RPMI7951 (cell line): Measurements from ENCODE around the gene TAB2. TPM values are rescaled to one million over a fixed set of nuclear protein-coding genes. Genes with fewer than 3 reads are reported as not detected.
A peak's percentile ranks its signal among the peaks of the same experiment; 100 is the strongest.
"Not testable (repeated sequence)": the region's sequence is repeated elsewhere in the genome, so short reads cannot be mapped to it uniquely, and the experiment has no call there.

Source experiments
- DNase-seq: peaks from one replicate; pipeline ENCODE4 v3.0.0-alpha.2; 2012; ENCODE audit warnings: low read depth
- total RNA-seq: library from RNA; depleted of rRNA; stranded (reverse); fragments of >200 nt; shearing (Covaris generic); gene quantifications from 2 replicates; pipeline ENCODE4 v1.2.3, GENCODE V29; 2014

Gene TAB2
- total RNA-seq, 1 experiment from 2014 or later = 46.7 TPM

DNA sequence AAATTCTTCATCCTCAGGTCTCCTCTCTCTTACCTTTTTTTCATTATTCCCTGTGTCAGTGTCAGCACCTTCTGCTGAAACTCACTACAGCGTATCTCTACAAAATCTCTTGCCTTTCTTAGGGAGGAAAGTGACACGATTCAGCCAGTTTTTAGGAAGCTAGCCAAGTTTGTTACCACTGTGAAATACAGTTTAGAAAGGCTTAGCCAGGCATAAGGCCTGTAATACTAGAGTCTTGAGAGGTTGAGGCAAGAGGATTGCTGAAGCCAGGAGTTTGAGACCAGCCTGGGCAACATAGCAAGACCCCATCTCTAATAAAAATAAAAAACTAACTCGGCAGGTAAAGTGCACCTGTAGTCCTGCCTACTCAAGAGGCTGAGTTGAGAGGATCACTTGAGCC lies 16.7 kb downstream of the TAB2 start:
- DNase-seq = peak; percentile 81

DNA sequence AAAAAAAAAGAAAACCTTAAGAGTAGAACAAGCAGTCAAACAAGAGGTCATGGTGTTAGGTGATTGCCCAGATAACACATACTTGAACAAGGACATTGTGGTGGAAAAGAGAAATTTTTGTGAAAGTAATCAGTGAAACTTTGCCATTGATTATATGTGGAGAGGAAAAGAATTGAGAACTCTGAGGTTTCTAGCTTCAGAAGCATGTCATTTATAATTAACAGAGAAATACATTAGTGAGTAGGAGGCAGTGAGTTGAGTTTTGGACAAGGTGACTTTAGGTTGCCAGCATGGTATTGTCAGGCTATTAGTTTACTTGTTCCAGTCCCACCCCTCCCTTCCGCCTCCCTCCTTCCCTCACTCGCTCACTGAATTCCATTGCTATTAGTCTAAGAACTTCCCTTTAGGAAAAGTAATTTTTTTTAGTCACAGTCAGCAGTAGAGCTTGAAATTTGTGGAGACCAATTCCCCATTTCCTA lies 17.2 kb downstream of the TAB2 start:
- DNase-seq = peak; percentile 78

DNA sequence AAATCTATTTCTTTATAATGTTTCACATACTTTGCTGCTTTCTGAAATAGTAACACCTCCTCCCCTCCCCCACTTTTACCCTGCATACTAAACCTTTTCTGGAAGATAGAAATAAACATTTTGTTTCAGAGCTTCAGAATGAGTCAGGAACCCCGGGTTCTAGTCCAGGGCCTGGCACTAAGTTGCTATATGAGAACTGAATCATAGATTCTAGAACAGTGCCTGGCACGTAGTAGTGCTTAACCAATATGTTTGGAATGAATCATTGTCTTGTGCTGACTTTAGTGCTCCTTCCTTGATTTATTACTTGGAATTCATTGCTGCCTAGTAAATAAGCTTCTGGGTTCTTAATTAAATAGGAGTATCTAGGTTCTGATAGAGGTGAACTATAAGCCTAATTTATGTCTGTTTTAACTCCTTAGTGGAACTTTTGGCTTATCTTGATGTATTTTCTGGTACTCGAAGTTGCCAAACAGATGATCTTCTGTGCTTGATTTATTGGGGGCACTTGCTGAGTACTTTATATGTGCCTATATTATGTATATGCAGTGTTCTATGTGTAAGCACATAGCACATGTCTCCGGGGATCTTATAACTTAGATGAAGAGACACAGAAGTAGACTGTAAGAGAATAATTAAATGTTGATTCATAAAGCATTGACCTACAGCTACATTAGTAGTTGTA lies 18.6 kb downstream of the TAB2 start:
- DNase-seq = peak; percentile 64

DNA sequence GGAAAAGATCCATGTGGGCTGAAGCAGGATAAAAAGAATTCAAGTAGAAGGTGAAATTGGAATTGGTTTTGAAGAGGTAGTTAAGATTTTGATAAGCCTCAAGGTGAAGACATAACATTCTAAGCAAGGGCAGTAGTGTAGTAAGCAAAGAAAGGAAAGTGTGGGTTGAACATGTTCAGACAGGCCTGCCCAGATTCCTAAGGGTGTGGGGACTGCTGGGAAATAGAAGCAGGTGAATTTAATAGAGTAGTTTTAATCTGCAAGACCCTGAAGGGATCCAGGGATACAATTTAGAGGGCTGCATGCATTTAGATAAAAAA lies 19.1 kb downstream of the TAB2 start:
- DNase-seq = no peak

DNA sequence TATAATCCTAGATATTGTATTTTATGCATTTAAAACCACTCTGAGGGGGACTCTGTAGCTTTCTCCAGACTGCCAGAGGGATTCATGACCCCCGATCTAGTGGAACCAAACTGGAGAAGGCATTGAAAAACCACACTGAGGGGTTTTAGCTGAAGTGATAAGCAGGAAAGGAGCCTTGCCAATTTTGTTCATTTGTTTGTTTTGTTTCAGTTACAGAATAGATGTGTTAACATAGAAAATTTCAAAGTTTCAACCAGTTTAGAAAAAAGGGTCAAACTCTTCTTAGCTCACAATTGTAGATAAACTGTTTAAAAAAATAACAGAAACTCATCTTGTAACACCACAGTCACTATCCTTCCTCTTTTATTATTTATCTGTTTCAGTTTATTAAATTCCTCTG lies 19.8 kb downstream of the TAB2 start:
- DNase-seq = no peak

DNA sequence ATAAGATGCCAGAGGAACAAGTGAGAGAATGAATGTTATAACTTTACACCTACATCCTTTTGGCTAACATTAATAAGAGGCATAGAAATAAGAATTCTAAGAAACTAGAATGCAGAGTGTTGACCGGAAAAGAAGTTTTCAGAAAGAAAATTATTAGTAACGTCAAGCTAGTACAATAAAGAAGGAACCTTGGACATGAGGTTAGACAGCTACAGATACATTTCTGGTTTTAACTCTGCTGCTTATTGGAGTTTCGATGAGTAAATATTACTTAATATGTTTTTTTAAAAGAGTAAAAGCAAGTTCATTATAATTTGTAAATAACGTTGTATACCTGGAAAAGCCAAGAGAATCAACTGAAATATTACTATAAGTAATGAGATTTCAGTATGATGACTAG lies 22.7 kb downstream of the TAB2 start:
- DNase-seq = no peak

DNA sequence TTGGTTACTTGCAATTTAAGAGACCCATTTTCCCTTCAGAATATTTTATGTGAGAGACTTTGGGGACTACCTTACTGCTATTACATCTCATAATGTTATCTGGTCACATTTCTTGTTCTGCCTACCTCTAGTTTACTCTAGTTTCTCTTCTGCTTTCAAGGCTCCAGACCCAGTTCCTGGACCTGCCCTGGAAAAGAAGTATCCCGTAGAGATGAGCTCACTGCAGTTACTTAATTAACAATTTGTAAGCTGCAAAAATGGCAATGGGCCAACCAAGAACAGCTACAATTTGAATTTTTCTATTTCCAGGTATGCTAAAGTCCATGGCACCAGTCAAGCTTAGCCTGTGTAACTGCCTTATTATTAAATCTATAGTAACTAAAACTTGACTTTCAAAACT lies 25.0 kb downstream of the TAB2 start:
- no peak for DNase-seq

DNA sequence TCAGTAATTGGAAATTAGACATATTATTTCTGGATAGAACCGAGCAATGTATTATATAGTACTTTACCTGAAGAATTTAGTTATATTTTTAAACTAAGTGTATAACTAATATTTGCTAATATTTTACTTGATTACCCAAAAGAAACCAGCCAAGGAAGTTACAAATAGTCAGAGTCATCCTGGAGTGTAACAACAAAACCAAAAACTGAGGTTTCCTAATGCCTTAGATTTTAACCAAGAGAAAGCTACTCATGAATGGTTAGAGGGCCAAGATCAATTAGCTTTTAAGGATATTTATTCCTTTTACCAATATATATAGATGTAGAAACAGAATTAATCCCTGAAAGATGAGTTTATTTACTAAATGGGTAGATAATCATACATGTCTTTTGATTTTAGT lies 26.0 kb downstream of the TAB2 start:
- no peak for DNase-seq

DNA sequence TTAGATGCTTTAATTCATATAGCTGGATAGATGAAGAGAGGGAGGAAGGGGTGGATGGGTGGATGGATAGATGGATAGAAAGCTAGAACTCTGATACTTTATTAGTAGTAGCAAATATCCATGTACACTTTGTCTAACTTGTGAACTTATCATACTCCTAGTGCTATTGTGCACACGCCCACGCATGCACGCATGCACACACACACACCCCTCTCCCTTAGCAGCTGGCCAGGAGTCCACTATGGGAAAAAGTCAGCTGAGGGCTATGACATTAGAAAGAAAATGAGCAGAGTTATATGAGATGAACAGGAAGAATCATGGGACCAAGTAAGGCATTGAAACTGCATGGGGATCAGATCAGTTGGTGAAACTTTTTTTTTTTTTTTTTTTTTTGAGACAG lies 28.6 kb downstream of the TAB2 start:
- DNase-seq = no peak

DNA sequence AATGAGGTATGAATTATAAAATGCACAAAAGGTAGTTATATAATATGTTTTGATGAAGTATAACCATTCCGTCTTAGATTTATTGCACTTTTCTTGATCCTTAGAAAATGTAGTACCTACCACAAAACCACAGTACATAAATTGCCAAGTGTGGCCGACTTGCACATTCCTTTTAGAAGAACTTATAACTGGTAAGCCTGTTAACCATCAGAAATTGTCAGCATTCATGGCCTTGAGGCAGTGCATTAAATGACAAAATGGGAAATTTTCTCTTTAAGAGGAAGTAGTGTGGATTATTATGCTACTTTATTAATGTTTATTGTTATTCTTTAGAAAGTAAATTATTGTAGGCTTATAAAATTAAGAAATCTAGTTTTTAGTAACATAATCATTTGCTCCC lies 29.6 kb downstream of the TAB2 start:
- DNase-seq = peak; percentile 48

DNA sequence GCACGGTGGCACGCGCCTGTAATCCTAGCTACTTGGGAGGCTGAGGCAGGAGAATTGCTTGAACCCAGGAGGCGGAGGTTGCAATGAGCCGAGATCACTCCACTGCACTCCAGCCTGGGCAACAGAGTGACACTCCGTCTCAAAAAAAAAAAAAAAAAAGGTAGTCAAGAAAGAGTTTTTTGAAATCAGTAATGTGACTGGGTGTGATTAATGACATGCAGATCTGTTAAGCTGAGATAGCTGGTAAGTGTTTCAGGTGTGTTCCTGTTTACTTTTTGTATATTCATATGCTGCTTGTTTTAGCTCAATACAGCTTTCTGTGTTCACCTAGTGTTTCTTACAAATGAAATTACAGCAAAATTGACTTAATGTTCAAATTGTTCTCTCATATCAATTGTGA lies 31.8 kb downstream of the TAB2 start:
- not testable (repeated sequence) for DNase-seq

DNA sequence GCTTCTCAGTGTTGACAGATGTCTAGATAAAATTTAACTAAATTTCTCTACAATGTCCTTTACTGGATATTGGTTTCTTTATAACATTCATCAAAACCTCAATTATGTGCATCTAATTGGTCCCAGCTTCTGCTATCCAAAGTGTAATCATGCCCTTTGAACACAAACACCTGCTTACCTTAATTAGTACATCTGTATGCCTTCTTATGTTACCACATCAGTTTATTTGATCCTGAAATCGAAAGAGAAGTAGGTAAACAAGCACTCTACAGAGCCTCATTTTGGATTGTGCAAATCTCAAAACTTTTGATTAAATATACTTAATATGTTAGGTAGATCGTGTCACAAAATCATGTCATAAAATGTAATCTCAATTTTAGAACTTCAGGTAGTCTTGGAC lies 36.5 kb downstream of the TAB2 start:
- DNase-seq = no peak

DNA sequence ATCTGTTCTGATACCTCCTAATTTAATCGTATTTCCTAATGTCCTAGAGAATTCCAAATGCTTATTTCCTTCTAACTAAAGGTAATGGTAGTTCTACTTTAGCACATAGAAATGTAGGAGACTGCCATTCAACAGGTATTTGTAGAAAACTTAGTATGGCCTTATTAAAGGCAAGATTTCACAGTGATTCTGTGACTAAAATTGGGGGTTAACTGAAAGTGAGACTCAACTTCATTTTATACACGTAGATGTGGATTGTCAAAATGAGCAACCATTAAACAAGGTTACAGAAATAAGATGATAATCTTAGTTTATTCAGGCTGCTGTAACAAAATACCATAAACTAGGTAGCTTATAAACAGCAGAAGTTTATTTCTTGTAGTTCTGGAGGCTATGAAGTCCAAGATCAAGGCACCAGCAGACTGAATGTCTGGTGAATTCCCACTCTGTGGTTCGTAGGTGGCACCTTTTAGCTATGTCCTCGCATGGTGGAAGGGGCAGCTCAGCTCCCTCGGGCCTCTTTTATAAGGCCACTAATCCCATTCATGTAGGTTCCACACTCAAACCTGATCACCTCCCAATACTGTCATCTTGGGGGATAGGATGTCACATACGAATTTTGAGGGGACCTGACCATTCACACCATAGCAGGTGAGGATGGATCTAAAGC lies 38.7 kb downstream of the TAB2 start:
- DNase-seq = no peak

DNA sequence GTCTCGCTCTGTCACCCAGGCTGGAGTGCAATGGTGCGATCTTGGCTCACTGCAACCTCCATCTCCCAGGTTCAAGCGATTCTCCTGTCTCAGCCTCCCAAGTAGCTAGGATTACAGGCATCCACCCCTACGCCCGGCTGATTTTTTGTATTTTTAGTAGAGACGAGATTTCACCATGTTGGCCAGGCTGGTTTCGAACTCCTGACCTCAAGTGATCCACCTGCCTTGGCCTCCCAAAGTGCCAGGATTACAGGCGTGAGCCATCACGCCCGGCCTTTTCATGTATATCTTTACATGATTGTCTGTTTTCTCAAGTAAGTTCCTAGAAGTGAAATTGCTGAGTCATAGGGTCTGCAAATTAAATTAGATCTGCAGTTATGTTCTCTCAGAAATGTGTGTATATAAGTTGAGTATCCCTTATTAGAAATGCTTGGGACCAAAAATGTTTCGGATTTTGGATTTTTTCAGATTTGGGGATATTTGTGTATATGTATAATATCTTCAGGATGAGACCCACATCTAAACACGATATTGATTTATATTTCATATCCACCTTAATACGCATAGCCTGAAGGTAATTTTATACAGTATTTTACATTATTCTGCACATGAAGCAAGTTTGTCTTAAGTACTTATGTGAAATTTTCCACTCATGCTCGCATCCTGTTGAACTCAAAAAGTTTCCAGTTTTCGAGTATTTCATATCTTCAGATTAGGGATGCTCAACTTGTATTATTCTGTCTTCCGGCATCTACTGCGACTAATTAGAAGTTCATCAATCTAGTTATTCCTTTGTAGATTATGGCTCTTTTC lies 40.4 kb downstream of the TAB2 start:
- no peak for DNase-seq

DNA sequence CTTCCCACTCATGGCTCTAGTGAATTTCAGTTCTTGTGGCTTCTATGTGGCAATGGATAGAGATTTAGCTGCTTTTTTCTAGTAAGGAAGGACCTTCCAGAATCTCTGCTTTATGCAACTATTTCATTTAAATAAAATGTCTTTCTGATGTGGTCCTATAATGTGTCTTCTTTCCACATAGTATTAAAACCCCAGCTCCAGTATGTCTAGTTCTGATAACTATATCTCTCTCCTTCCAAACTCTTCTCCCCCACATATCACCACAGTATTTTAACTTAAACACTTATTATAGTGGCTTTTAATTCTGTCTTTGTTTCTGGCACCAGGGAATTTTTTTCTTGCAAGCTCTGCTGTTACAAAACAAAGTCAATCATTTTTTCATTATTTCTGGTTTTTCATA lies 41.9 kb downstream of the TAB2 start:
- DNase-seq = no peak

DNA sequence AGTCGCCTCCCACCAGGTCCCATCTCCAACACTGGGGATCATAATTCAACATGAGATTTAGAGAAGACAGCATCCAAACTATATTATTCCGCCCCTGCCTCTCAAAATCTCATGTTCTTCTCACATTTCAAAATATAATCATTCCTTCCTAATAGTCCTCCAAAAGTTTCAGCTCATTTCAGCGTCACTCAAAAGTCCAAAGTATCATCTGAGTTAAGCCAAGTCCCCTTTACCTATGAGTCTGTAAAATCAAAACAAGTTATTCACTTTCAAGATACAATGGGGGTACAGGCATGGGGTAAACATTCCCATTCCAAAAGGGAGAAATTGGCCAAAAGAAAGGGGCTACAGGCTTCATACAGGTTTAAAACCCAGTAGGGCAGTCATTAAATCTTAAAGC lies 43.0 kb downstream of the TAB2 start:
- no peak for DNase-seq

DNA sequence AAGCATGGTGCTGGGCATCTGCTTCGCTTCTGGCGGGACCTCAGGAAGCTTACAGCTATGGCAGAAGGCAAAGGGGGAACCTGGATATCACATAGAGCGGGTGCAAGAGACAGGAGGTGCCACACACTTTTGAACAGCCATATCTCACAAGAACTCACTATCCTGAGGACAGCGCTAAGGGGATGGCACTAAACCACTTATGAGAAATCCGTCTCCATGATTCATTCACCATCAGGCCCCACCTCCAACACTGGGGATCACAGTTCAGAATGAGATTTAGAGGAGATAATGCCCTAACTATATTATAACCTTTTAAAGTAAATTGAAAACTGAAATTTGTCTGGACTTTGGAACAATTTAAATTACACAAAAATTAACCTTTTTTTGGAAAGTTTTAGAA lies 44.8 kb downstream of the TAB2 start:
- peak; percentile 31 for DNase-seq

DNA sequence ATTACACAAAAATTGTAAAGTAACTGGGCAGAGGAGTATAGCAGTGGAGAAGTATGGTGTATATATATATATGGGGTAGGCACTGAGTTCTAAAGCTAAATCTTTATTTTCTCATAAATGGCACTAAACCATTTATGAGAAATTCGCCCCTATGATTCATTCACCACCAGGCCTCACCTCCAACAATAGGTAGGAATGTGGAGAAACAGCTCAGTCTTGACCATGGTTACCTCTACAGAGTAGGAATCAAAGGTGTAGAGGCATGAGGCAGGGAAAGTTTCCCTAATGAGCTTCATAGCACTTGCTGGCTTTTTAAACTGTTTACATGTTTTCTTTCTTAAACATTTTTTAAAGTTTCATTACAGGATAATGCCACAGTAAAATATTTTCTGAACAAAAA lies 45.6 kb downstream of the TAB2 start:
- DNase-seq = no peak

DNA sequence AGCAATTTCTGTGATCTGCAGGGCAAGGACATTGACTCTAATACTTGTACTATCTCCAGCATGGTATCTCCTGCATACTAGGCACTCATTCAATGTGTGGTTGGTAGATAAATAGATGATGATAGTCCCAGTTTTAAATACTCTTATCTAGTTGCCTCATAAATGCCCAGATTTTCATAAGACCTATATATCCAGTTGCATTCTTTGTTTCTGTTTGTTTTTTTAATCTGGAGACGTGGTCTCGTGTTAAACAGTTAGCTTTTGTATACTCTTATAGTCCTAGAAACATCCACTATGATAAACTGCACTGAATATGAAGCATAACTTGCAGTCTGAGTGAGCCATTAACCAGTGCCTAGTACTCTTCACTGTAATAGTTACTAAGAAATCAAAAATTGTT lies 47.0 kb downstream of the TAB2 start:
- no peak for DNase-seq

DNA sequence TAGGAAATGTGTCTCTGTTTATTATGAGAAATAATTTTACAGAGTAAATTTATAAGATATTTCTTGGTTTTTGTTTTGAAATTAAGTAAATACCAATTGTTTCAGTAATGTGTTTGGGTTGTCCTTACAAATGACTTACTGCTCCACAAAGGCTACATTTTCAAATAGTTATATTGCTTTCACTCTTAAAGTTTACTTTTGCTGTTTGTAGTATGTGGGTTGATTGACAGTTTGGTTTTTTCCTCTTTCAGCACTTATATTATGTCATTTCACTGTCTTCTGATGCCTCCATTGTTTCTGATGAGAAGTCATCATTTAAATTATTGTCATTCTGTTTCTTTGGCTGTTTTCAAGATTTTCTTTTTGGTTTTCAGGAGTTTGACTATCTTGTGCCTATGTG lies 47.7 kb downstream of the TAB2 start:
- DNase-seq = no peak

DNA sequence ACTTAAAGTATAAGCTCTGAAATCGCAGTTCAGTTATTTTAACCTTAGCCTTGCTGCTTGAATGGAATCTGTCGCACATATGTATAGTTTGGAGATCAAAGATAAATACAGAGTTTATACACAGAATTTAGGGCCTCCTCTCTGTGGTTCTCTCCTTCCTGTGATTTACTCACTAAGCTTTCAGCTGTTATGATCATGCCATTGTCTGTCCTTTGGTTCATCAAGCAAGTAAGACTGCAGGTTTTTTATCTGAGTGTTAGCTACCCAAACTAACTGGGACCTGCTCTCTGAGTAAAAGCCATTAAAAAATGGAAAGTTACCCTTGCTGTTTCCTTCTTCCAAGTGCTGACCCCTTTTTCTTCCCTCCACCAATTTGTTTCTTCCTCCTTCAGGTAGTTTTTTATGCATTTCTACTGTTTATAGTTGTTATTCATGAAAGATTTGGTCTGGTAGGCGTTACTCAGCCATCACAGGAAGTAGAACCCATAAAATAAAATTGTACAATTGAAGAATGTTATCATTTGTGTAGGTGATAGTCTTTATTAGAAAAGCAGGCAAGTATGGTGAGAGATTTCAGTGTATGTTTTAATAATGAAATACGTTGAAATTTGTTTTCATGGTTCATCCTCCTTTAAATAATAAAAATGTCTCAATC lies 48.9 kb downstream of the TAB2 start:
- no peak for DNase-seq

DNA sequence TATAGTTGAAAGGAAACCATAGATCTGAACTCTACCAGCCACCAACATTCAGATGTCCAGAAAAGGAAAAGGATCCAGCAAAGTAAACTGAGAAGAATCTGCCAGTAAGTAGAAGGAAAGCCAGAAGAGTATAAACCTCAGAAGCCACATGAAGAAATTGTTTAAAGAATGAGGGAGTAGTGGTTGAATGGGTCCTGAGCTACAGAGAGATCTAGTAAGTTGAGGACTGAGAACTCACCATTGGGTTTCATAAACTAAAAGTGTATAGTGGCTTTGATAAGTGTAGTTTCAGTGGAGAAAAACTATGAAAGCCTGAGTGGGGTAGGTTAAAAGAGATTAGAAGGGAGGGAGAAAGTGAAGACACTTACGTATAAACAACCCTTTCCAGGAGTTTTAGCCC lies 50.6 kb downstream of the TAB2 start:
- DNase-seq = no peak

DNA sequence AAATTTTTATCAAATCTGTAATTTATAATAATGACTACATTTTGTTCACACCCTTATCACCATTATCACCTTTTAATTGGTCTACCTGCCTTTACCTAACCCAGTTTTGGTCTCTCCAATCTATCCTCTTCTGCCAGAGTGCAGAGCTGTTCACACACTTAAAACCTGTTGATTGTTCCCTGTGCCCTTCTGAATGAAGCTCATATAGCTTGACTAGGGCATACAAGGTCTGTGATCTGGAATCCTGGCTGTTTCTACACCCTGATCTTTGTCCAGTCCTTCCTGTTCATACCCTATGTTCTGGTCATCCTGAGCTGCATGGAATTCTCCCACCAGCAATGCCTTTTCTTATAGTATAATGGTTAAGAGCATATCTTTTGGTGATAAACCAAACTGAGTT lies 53.6 kb downstream of the TAB2 start:
- DNase-seq = no peak
